BJ (cell line): Measurements from ENCODE around the gene COL11A2. TPM values are rescaled to one million over a fixed set of nuclear protein-coding genes. Genes with fewer than 3 reads are reported as not detected.

Source experiments
- CTCF ChIA-PET: fragments of 350-600 bp; formaldehyde crosslinking; extraction: SDS; loops from one replicate; lab custom pipeline; 2021; ENCODE audit warnings: antibody characterized with exemption, inconsistent platforms; lab: Yijun Ruan, JAX
- POLR2A ChIA-PET: fragments of 300-600 bp; sonication (Branson Sonifier 250); formaldehyde crosslinking; extraction: SDS; loops from one replicate; lab custom pipeline; 2021; ENCODE audit warnings: antibody characterized with exemption; lab: Charles Lee
- DNase-seq: peaks from one replicate; pipeline ENCODE4 v3.0.0-alpha.2; 2011; ENCODE audit warnings: low read depth
- H3K27me3 ChIP-seq: 2 replicates; pipeline ENCODE4 v1.6.0; 2011; ENCODE audit warnings: low read length; ENCODE audit not compliant: control insufficient read depth, insufficient read depth
- H3K36me3 ChIP-seq: 2 replicates; pipeline ENCODE4 v1.5.1; 2011; ENCODE audit warnings: low read length; ENCODE audit not compliant: control insufficient read depth, insufficient read depth
- H3K4me3 ChIP-seq: 2 replicates; pipeline ENCODE4 v1.5.1; 2011; ENCODE audit warnings: low read depth, mild to moderate bottlenecking, control low read depth, low read length
- polyA plus RNA-seq: library from polyadenylated mRNA; depleted of rRNA; stranded (reverse); fragments of >200 nt; gene quantifications from 2 replicates; pipeline ENCODE4 v1.2.3, GENCODE V29; 2011
- TF ChIP-seq, protein P1 (sequence below): IDR thresholded peaks from 2 replicates; pipeline ENCODE4 v1.5.1; 2011; ENCODE audit warnings: low read depth, mild to moderate bottlenecking, control low read depth, inconsistent platforms, low read length, moderate library complexity; ENCODE audit not compliant: insufficient read depth

COL11A2 gene
- polyA plus RNA-seq, 1 experiment = 0.91 TPM

DNA sequence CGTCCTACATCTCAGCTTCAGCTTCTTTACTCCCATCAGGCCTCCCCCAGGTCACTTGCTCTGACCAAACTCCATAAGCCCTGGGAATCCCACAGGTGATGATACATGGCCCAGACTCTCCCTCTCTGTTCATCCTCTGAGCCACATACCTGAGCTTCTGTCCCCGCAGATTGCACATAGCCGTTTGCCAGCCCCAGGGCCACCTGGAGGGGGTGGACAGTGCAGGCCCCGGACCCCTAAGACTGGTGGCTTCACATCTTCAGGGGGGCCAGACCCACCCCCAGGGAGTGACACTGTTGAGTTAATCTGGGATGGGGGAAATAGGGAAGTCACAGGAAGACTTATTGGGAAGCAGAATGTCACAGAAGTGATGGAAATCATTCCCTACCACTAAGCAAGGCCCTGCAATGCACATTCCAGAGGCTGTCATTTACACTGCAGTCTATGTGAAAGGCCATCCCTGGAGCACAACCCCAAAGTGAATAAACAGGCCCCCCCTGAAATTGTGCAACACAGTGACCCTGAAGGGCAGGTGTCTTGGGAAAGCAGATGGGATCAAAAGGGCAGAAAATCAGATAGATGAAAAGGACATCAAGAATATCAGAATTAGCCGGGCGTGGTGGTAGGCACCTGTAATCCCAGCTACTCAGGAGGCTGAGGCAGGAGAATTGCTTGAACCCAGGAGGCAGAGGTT is 6.0 kb upstream of the COL11A2 start:
- Histone ChIP-seq H3K36me3 (peaks cover 23% of the 10 kb centered on the region), H3K27me3 (no peaks in the 10 kb centered on the region), H3K4me3 (no peak overlapping the region)
- ChIA-PET POLR2A (no interaction called here), CTCF (interaction anchor here (0.7 to 4.9 kb wide), 16 partner anchors 9 to 642 kb away, joined by 3 to 21 read pairs (median 4); partner anchors contain the start of genes RING1, RPS18 and VPS52)
- DNase-seq = no peak
- TF ChIP-seq, protein P1, sequence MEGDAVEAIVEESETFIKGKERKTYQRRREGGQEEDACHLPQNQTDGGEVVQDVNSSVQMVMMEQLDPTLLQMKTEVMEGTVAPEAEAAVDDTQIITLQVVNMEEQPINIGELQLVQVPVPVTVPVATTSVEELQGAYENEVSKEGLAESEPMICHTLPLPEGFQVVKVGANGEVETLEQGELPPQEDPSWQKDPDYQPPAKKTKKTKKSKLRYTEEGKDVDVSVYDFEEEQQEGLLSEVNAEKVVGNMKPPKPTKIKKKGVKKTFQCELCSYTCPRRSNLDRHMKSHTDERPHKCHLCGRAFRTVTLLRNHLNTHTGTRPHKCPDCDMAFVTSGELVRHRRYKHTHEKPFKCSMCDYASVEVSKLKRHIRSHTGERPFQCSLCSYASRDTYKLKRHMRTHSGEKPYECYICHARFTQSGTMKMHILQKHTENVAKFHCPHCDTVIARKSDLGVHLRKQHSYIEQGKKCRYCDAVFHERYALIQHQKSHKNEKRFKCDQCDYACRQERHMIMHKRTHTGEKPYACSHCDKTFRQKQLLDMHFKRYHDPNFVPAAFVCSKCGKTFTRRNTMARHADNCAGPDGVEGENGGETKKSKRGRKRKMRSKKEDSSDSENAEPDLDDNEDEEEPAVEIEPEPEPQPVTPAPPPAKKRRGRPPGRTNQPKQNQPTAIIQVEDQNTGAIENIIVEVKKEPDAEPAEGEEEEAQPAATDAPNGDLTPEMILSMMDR = no peak

DNA sequence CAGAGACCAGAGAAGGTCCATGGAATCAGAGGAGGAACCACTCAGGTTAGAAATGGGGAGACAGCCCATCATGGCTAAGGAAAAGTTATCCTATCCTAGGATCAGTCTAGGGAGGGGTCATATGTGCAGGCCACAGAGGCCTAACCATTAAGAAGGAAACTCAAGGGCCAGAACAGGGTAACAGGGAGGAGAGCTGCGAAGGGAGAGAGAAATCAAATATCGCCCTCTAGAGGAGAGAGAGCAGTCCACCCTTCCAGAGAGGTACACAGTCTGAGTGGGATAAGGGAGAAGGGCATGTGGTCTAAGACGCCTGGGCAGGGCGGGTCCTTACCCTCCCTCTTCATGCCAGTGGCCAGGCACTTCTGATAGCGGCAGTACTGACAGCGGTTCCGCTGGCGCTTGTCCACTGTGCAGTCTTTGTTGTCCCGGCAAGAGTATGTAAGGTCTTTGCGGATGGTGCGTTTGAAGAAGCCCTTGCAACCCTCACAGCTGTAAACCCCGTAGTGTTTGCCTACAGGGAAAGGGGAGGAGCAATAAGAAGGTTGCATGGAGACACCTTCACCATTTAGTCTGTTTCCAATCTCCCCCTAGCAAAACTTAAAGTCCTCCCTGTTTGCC is 5.3 kb upstream of the COL11A2 start:
- H3K4me3 ChIP-seq = no peak overlapping the region
- H3K36me3 ChIP-seq = peaks cover 19% of the 10 kb centered on the region
- CTCF ChIA-PET = interaction anchor here (0.7 to 4.9 kb wide), 18 partner anchors 8 to 642 kb away, joined by 3 to 21 read pairs (median 4); partner anchors contain the start of genes RING1, RPS18 and VPS52
- peaks cover 3% of the 10 kb centered on the region for H3K27me3 ChIP-seq
- TF ChIP-seq, protein P1 = peak; percentile 71
- DNase-seq = no peak
- POLR2A ChIA-PET = no interaction called here

DNA sequence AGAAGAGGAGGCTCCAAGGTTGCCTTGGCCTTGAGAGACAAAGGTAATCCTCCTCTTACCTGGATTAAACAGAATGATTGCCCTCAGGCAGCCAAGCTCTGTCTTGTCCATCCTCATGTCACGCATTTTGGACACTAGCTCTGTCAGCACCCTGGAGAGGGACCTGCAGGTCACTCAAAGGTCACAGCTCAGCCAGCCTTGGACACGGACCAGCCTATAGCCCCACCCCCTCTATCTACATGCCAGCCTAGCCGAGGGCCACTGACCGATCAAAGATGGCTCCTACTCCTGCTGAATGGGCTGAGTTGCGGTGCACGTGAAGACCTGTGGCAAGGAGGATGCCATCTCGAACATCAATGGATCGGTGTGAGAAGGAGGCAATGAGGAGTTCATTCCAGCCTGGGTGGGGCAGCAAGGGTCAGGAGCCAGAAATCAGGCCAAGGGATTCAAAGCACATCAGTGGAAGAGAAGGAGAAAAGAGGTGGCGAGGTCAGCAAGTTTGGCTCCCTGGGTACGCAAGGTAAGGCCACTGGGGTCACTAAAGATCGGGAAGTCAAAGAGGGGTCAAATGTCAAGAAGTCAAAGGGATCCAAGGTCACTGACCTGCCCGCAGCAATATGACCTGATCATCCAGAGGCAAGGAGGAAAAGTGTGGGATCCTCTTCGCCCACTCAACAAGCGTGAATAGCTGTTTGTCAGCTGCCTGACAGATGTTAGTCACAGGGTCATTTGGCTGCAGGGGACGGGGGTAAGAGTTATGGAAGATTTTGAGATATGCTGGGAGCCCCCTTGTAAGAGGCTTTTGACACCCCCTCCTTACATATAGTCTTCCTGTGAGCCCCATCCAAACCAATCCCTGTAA is 3.3 kb upstream of the COL11A2 start:
- TF ChIP-seq, protein P1 = no peak
- DNase-seq = no peak
- H3K27me3 ChIP-seq = peaks cover 13% of the 10 kb centered on the region
- ChIA-PET CTCF (interaction anchor here (0.8 to 4.9 kb wide), 4 partner anchors 12 to 53 kb away, joined by 3 to 21 read pairs (median 4); no protein-coding TSS in a partner anchor), POLR2A (no interaction called here)
- no peak overlapping the region for H3K4me3 ChIP-seq
- peaks cover 15% of the 10 kb centered on the region for H3K36me3 ChIP-seq

DNA sequence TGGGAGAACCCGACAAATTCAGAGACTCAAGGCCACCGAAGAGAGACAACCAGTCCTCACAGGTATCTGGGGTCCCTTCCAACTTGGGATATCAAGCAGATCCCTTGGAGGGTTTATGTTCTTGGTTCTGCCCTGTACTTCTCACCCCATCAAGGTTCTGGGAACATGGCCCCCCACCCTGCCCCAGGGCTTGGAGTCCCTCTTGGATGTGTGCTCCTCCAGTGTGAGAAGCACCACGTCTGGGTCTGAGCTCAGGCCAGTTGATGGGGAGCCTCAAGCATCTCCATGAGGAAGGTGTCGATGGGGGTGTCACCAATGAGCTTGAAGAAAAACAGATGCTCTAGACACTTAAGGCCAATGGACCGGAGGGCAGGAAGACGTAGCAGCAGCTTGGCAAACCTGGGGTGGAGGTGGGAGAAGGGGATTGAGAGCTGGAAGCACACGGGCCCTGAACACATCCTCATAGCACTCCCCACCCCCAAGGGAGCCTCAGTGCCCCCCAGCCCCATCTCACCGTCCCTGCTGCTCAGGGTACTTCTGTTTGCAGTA is 2.2 kb upstream of the COL11A2 start:
- no peak for DNase-seq
- H3K36me3 ChIP-seq = peaks cover 15% of the 10 kb centered on the region
- ChIA-PET CTCF (interaction anchor here (1.0 to 1.4 kb wide), 3 partner anchors 32 to 54 kb away, joined by 3 to 5 read pairs (median 3); no protein-coding TSS in a partner anchor), POLR2A (no interaction called here)
- peaks cover 14% of the 10 kb centered on the region for H3K27me3 ChIP-seq
- no peak overlapping the region for H3K4me3 ChIP-seq
- TF ChIP-seq, protein P1 = no peak
